GM19395 (cell line): ENCODE data around the gene JAK3.

Experiments
- ATAC-seq: cut with Tn5 transposase; IDR thresholded peaks from one replicate; pipeline ENCODE4 v1.9.1; 2021; ENCODE audit warnings: mild to moderate bottlenecking, moderate library complexity; ENCODE audit not compliant: unreplicated experiment

JAK3 gene

GRCh38 chr19:17841810-17842662 lies 5.7 kb downstream of the JAK3 start:
- ATAC-seq: no peak

DNA sequence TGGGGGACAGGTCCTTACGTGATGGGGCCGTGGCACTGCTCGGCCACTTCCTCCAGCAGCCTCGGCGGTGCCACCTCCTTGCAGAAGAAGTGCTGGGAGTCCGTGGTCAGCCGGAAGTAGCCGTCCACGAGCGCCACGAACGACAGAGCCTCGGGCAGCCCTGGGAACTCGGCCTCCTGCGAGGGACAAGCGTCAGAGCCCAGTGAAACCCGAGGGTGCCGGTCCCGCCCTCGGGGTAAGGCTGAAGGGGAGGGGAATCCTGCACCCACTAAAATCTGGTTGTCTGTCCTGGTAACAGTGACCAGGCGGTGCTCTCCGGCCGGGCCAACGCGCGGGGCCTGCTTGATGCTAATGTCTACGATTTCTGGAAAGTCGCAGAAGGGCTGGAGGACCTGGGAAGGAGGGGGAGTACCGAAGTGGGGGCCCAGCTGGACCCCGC lies 6.4 kb downstream of the JAK3 start:
- ATAC-seq: no peak

GRCh38 chr19:17840019-17840418 lies 7.8 kb downstream of the JAK3 start:
- no peak for ATAC-seq

GRCh38 chr19:17837972-17838371 lies 9.8 kb downstream of the JAK3 start:
- no peak for ATAC-seq

DNA sequence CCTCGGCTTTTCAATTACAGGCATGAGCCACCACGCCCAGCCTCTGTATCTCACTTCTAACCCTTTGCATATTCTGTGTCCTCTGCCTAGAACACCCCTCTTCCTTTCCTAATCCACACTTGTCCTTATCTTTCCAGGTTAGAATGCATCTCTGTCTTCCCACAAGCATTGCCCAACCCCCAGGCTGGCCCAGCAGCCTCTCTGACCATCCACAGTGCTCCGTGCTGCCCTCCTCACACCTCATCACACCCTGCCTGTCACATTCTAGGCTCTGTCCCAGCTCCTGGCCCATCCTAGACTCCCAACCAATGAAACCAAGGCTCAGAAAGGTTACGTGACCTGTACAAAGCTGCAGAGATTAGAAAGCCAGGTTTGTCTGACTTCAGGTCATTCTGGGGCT lies 11.3 kb downstream of the JAK3 start:
- ATAC-seq: no peak

DNA sequence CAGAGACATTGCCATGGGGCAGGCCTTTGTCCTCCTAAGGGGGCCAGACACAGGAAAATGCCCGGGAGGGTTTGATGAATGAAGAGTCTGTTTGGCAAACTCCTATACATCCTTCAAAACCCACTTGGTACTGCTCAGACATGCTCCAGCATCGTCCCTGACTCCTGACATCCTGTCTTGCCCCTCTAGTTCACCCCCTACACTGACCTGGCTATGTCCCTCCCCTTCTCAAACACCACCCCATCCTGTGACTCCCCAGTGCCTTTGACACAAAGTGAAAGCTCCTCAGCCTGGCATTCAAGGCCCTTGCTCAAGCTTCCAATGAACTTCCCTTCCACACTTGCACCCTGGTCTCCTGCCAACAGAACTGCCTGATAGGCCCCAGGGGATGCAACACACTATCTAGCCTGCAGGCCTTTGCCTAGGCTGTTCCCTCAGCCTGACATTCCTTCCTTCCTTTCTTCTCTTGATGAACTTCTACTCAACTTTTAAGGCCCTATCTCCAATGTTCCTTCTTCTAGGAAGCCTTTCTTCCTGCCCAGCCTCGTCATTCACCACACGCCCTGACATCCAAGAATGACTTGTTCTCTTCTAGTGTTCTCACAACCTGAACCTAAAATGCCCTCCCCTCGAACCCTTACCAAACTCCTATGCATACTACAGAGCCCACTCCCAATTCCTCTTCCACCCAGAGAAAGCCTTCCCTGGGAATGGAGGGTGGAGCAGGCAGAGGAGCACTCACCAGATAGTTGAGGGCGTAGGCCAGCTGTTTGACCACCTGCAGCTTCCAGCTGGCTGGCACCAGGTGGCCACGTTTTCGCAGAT lies 12.4 kb downstream of the JAK3 start:
- no peak for ATAC-seq

DNA sequence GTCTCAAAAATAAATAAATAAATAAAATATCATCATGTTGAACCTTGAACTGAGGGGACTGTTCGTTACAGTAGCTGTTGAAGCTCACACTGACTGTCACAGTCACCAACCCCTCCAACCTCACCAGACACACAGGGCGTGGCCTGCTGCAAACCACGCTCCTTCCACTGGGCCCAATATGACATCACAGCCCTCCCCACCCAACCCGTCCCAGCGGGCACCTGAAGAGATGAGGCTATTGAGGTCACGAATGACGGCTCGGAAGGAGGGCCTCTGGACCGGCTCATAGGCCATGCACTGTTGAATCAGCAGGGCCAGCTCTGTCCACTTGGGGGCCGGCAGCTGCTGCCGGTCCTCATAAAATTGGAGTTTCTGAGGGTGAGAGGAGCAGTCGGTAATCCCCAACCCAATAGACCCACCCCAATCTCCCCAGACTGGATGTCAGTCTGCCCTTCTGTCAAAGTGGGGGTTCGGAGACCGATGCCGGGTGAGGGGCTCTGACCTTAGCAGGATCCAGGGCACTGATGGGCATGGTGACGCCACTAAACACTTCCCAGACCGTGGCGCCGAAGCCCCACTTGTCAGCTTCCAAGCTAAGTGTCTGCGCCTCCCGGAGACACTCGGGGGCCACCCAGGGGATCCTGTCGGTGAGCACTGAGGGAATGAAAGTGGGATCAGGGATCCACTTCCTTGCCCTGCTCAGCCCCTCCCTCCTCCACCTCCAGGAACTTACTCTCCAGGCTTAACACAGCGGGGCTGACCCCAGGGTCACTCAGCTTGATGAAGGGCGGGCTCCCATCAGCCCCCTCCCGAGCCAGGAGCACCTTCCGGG lies 13.2 kb downstream of the JAK3 start:
- no peak for ATAC-seq

- ATAC-seq: no peak
Measured at GRCh38 chr19:17832443-17833208, 15.2 kb downstream of the JAK3 start.

DNA sequence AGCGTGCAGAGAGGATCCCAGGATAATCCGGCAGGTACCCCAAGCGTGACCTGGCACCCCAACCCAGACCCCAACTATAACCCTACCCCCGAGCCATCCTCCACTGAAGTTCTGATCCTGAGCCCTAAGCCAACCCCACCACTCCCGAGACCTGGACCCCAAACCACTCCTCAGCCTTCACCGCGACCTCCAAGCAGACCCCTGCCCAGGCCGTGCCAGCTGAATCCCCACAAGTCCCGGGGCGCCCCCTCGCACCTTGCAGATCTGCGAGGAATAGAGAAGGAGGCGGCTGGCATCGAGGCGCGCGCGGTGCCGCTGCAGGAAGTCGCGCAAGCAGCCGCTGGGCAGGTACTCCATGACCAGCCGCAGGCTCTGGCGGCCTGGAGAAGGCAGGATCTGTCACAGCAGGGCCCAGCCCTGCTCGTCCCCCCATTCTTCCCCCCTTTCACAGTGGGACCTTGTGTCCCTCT lies 16.3 kb downstream of the JAK3 start:
- ATAC-seq: no peak

- no peak for ATAC-seq
Measured at GRCh38 chr19:17830567-17831418, 17.0 kb downstream of the JAK3 start.

GRCh38 chr19:17829855-17830566 lies 17.8 kb downstream of the JAK3 start:
- no peak for ATAC-seq

- ATAC-seq: no peak
Measured at GRCh38 chr19:17826508-17827056, 21.2 kb downstream of the JAK3 start.

GRCh38 chr19:17824339-17824738 lies 23.4 kb downstream of the JAK3 start:
- ATAC-seq: no peak

- no peak for ATAC-seq
Measured at GRCh38 chr19:17821190-17821589, 26.6 kb downstream of the JAK3 start, which contains the start of gene INSL3. Gene INSL3, minus strand, starts transcription at chr19:17821519. Its CDS starts 13 bp downstream, at chr19:17821506.

GRCh38 chr19:17817668-17818363 lies 30.0 kb downstream of the JAK3 start:
- ATAC-seq: no peak

DNA sequence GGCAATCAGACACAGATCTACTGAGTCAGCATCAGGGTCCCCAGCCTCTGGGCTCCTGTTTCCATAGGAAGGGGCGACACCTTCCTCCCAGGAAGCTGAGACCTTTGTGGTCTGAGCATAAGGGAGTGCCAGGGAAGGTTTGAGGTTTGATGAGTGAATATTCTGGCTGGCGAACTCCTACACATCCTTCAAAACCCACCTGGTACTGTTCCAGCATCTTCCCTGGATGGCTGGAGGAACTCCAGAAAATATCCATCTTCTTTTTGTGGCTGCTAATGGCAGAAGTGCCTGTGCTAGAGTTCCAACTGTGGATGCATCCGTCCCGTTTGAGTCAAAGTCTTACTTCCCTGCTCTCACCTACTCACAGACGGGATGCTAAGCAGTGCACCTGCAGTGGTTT lies 35.7 kb downstream of the JAK3 start:
- ATAC-seq: no peak

- no peak for ATAC-seq
Measured at GRCh38 chr19:17811681-17812080, 36.1 kb downstream of the JAK3 start.

- no peak for ATAC-seq
Measured at GRCh38 chr19:17811103-17811502, 36.7 kb downstream of the JAK3 start.
